Muscle of leg (tissue), 11 donors: Measurements from ENCODE around the gene SHISA6. TPM values are rescaled to one million over a fixed set of nuclear protein-coding genes. Genes with fewer than 3 reads are reported as not detected.
A peak's percentile ranks its signal among the peaks of the same experiment; 100 is the strongest.
"Not testable (repeated sequence)": the region's sequence is repeated elsewhere in the genome, so short reads cannot be mapped to it uniquely, and the experiment has no call there.

Experiments
- DNase-seq: peaks from one replicate; pipeline ENCODE4 v3.0.0; 2013
- H3K27ac ChIP-seq: one replicate; pipeline ENCODE4 v1.5.1; 2013; ENCODE audit warnings: mild to moderate bottlenecking, low read length, control low read depth
- H3K27me3 ChIP-seq: one replicate; pipeline ENCODE4 v1.6.1; 2013; ENCODE audit warnings: low read length; ENCODE audit not compliant: control insufficient read depth, insufficient read depth
- H3K36me3 ChIP-seq: one replicate; pipeline ENCODE4 v1.6.1; 2013; ENCODE audit warnings: low read length; ENCODE audit not compliant: control insufficient read depth, insufficient read depth
- H3K4me1 ChIP-seq: one replicate; pipeline ENCODE4 v1.6.1; 2013; ENCODE audit warnings: low read length; ENCODE audit not compliant: control insufficient read depth, insufficient read depth
- H3K4me3 ChIP-seq: one replicate; pipeline ENCODE4 v1.5.1; 2013; ENCODE audit warnings: low read length, control low read depth
- H3K9me3 ChIP-seq: replicated peaks from 2 replicates; pipeline ENCODE4 v1.6.1; 2013; ENCODE audit warnings: low read depth, low read length; ENCODE audit not compliant: control insufficient read depth
- WGBS: methylation state at CpG from one replicate; pipeline ENCODE4 v1.1.5; 2013; ENCODE audit warnings: missing lambda C conversion rate; ENCODE audit not compliant: insufficient coverage; 5-methylcytosine and 5-hydroxymethylcytosine counted together
- polyA plus RNA-seq, 8 donors: library from polyadenylated mRNA; unstranded; fragments of 120-200 nt; gene quantifications; one replicate each; pipeline versions ENCODE4 v1.2.1 to v1.2.3, GENCODE V29; 2013; ENCODE audit warnings: inconsistent platforms in 1 of 8, low replicate concordance in 1 of 8; ENCODE audit not compliant: insufficient read length in 8 of 8, insufficient read depth in 1 of 8
- total RNA-seq: library from RNA; stranded (reverse); fragments of 120-200 nt; gene quantifications from one replicate; pipeline ENCODE4 v1.2.4, GENCODE V29; 2013

The SHISA6 gene
- total and polyA plus RNA-seq, 9 donors, result 3.2 to 19.3 (median 9.9) TPM

DNA sequence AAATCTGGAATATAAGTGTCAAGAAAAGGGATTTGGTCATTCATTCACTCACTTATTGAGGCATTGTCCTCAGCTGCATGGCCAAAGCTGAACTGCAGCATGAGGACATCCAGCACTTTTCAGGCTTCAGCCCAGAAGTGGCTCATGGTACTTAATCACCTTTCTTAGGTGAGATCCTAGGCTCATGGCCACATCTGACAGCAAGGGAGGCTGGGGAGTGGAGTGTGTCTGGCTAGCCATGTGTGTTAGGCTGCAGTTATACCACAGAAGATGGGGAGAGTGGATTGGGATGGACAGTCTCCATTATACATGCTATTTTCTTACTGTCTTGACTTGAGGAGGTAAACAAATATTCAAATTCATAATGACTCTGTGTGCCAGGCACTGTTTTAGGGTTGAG lies 68.8 kb downstream of the SHISA6 start:
- Histone ChIP-seq H3K27ac (no peak overlapping the region), H3K4me1 (peaks cover 3% of the 10 kb centered on the region), H3K9me3 (no peaks in the 10 kb centered on the region), H3K4me3 (no peak overlapping the region), H3K36me3 (no peaks in the 10 kb centered on the region), H3K27me3 (no peaks in the 10 kb centered on the region)
- DNase-seq, result no peak

DNA sequence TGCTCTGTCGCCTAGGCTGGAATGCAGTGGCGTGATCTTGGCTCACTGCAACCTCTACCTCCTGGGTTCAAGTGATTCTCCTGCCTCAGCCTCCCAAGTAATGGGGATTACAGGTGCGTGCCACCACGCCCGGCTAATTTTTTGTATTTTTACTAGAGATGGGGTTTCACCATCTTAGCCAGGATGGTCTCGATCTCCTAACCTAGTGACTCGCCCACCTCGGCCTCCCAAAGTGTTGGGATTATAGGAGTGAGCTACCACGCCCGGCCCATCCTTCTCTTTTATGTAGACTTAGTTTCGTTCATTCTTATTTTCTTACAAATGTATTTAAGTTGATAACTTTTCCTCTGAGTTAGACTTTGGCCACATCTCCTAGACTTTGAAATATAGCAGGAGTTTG lies 75.4 kb downstream of the SHISA6 start:
- H3K4me3 ChIP-seq, H3K27me3 ChIP-seq, H3K36me3 ChIP-seq, H3K4me1 ChIP-seq, H3K27ac ChIP-seq, H3K9me3 ChIP-seq, DNase-seq: not testable (repeated sequence)
- no CpG with 5 or more reads among the region's 11 CpGs for WGBS

DNA sequence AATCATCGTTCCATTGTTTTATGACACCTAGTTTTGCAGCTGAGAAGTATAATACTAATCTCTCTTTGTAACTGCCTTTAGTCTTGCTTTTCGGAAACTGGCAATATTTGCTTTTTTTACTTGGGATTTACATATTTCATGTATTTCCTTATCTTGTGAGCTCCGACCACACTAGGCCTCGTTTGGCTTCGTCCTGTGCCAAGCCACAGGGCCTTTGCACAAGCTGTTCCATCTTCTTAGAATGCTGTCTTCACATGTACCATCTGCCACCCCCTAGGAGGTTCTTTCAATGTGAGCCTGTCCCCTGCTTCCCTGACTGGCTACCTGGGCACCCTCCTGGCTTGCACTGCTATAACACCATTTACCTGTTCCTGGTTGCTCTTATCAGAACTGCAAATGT lies 77.2 kb downstream of the SHISA6 start:
- Histone ChIP-seq H3K4me3 (no peak overlapping the region), H3K4me1 (no peaks in the 10 kb centered on the region), H3K27ac (no peak overlapping the region), H3K27me3 (no peaks in the 10 kb centered on the region), H3K9me3 (no peaks in the 10 kb centered on the region), H3K36me3 (no peaks in the 10 kb centered on the region)
- DNase-seq, result no peak
- 100% methylated on average over 2 of the region's 5 CpGs for WGBS

DNA sequence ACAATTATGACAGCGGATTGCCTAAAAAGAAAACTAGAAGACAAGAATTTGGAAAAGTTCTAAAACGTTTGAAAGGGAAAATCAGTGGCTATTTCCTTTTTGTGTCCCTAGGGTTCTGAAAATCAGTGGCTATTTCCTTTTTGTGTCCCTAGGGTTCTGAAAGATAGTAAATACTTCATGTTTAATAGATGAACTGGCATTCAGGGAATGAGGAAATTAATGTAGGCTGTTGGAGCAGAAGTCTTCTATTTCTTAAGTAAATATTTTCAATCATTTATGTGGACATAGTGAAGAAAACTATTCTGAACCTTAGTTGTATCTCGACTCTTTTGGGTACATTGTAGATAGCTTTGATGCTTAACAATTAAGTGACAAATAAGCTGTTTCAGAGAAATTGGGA lies 78.9 kb downstream of the SHISA6 start:
- no peak for DNase-seq

DNA sequence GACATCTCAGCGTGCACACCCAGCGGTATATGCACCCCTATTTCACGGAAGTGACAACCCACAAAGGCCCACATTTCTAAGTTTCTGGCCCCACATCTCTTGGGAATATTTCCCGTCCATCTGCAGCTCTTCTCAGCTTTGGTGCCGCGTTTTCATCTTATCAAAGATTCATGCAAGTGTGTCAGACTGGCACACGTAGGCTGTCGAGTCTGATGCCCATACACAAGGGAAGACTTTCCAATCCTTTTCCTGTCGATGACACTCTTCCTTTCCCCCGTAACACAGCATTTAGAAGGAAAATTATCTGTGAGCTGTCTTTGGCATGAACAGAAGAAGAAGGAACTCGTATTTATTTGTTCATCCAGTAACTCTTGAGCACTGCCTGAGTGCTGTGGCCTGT lies 83.0 kb downstream of the SHISA6 start:
- H3K4me3 ChIP-seq, result no peak overlapping the region
- H3K9me3 ChIP-seq, result no peaks in the 10 kb centered on the region
- WGBS, result 89% methylated on average over 6 of the region's 11 CpGs
- no peaks in the 10 kb centered on the region for H3K36me3 ChIP-seq
- no peak for DNase-seq
- H3K27me3 ChIP-seq, result no peaks in the 10 kb centered on the region
- peaks cover 5% of the 10 kb centered on the region for H3K4me1 ChIP-seq
- no peak overlapping the region for H3K27ac ChIP-seq

More for the DNA sequence above, 78.9 kb downstream of the SHISA6 start:
- H3K36me3 ChIP-seq, result no peaks in the 10 kb centered on the region
- H3K27ac ChIP-seq, result no peak overlapping the region
- WGBS, result 47% methylated on average over 2 of the region's 3 CpGs
- no peaks in the 10 kb centered on the region for H3K9me3 ChIP-seq
- H3K27me3 ChIP-seq, result no peaks in the 10 kb centered on the region
- H3K4me3 ChIP-seq, result no peak overlapping the region
- no peaks in the 10 kb centered on the region for H3K4me1 ChIP-seq

DNA sequence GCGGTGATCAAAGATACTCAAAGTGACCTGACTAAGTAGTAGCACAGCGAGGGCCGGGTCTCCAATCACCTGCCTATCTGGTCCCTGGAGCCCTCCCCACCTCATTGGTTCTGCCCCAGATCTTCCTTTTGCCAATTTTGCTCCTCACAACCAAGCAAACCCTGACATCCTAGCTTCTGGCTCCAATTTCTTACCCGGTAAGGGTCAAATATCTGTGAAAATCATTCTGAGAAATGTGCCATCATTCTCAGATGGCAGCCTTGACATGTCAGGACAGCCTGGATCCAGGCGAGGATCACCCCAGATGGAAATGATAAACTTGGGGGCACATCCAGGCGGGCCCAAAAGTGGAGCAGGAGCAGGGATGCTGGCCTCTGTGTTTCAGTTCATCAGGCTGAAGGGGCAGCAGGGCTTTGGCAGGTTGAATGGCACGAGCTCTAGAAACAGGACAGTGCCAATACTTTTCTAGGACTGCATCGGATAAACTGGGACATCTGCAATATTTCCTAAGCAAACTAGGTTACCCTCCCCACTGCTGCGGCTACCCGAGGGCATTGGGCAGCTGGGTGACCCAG lies 83.9 kb downstream of the SHISA6 start:
- 94% methylated on average over 10 of the region's 10 CpGs for WGBS
- no peak overlapping the region for H3K27ac ChIP-seq
- H3K4me1 ChIP-seq, result peaks cover 8% of the 10 kb centered on the region
- H3K36me3 ChIP-seq, result no peaks in the 10 kb centered on the region
- H3K4me3 ChIP-seq, result no peak overlapping the region
- no peak for DNase-seq
- no peaks in the 10 kb centered on the region for H3K9me3 ChIP-seq
- H3K27me3 ChIP-seq, result no peaks in the 10 kb centered on the region

DNA sequence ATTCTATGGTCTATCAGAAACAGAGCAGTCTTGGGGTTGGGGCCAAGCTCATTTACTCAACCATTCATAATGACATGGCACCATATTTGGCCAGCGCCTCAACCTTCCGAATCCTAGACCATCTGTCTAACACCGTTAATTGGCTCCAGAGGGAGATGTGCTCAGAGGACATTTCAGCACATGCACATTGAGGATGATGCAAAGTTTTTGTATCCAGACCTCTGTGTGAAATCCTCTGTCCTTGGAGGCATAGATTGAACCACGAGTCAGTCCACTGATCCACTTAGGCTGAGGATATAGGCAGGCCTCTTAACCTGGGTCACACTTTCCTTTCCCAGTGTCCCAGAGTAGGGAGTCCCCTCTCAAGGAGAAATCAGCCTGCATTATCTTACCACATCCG lies 85.5 kb downstream of the SHISA6 start:
- DNase-seq, result peak; percentile 7
- peaks cover 15% of the 10 kb centered on the region for H3K4me1 ChIP-seq
- no peaks in the 10 kb centered on the region for H3K36me3 ChIP-seq
- 57% methylated on average over 1 of the region's 5 CpGs for WGBS
- H3K27ac ChIP-seq, result no peak overlapping the region
- H3K4me3 ChIP-seq, result no peak overlapping the region
- no peaks in the 10 kb centered on the region for H3K27me3 ChIP-seq
- H3K9me3 ChIP-seq, result no peaks in the 10 kb centered on the region

DNA sequence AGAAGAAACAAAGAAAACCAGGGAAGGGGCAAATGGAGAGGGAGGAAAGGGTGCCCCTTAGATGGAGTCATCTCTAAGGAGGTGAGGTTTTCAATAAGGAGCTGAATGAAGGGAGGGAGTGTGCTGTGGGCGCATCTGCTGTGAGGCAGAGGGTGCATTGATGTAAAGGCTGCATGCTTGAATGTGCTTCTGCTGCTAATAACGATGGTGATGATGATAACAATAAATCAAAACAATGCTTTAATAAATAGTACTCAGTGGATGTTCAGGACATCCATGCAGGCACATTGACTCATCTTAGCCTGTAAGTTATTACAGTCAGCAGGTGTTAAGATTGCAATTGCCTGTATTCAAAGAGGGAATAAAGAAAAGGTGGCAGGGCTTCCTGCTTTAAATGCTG lies 87.8 kb downstream of the SHISA6 start:
- Histone ChIP-seq H3K4me1 (peaks cover 15% of the 10 kb centered on the region), H3K27ac (no peak overlapping the region), H3K4me3 (no peak overlapping the region), H3K9me3 (no peaks in the 10 kb centered on the region), H3K27me3 (no peaks in the 10 kb centered on the region), H3K36me3 (no peaks in the 10 kb centered on the region)
- no peak for DNase-seq
- WGBS, result 60% methylated on average over 1 of the region's 2 CpGs

DNA sequence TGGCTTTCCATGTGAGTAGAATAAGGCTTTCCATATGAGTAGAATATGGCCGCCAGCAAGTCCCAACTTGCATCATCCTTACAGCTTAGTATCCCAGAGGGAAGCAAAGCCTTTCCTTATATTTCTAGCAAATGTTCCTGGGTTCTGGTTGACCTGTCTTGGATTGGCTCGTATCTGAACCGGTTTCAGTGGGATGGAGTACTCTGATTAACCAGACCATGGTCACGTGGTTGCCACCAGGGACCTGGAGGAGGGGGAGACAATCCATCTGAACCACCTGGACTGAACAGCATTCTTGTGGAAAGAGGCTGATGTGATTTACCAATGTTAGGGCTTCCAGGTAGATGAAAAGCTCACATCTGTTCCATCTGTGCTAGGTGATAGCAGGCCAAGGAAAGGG lies 89.0 kb downstream of the SHISA6 start:
- WGBS, result 18% methylated on average over 2 of the region's 4 CpGs
- DNase-seq, result peak; percentile 79
- Histone ChIP-seq H3K36me3 (no peaks in the 10 kb centered on the region), H3K9me3 (no peaks in the 10 kb centered on the region), H3K4me3 (no peak overlapping the region), H3K27me3 (no peaks in the 10 kb centered on the region), H3K27ac (peak overlapping the region; percentile 67), H3K4me1 (peaks cover 15% of the 10 kb centered on the region)

DNA sequence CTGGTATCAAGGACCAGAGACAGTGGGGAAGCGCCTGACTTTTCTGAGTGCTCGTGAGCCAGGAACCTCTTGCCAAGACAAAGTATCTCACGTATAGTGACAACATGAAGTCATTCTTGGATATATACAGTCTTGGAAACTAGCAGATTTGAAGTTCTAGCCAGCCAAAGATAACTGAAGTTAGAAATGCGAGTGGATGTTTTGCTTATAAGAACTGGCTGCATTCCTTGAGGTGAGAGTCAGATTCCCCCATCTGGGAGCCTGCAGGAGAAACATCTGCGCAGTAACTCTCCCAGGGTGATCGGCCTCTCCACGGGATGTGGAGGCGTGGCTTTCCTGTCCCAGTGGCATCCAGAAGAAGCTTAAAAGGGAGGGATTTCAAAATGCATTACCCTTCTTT lies 89.8 kb downstream of the SHISA6 start:
- Histone ChIP-seq H3K36me3 (no peaks in the 10 kb centered on the region), H3K27ac (peak overlapping the region; percentile 11), H3K4me3 (no peak overlapping the region), H3K9me3 (no peaks in the 10 kb centered on the region), H3K27me3 (no peaks in the 10 kb centered on the region), H3K4me1 (peaks cover 15% of the 10 kb centered on the region)
- DNase-seq, result peak; percentile 95
- 4% methylated on average over 5 of the region's 8 CpGs for WGBS
